Panc1 (cell line): ENCODE results near the gene OR2J2.

Experiments
- SIN3A ChIP-seq: IDR thresholded peaks from 2 replicates; pipeline ENCODE4 v1.6.1; 2012; ENCODE audit warnings: low read depth, mild to moderate bottlenecking, low read length, moderate library complexity, borderline replicate concordance; ENCODE audit not compliant: insufficient read depth
- TF ChIP-seq, protein P1 (sequence below): fragments of 450-650 bp; IDR thresholded peaks from 2 replicates; pipeline ENCODE4 v1.5.1; 2017; ENCODE audit warnings: mild to moderate bottlenecking
- TF ChIP-seq, protein P2 (sequence below), 2 experiments: IDR thresholded peaks; 2 replicates each; pipeline ENCODE4 v1.6.1; 2011 to 2012; ENCODE audit warnings: low read depth in 2 of 2, control low read depth in 1 of 2, low read length in 1 of 2, mild to moderate bottlenecking in 1 of 2, moderate library complexity in 1 of 2; ENCODE audit not compliant: insufficient read depth in 1 of 2

DNA sequence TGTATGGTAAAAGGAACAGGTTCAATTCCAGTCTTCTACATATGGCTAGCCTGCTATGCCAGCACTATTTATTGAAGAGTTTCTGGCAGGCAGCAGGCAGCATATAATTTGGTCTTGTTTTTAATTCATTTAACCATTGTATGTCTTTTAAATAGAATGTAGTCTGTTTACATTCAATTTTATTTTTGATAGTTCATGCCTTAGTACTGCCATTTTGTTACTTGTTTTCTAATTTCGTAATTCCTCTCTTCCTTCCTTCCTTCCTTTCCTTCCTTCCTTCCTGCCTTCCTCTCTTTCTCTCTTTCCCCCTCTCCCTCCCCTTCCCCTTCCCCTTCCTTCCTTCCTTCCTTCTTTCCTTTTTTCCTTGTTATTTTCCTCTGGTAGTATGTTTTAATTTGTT is 17.6 kb upstream of the OR2J2 start:
- TF ChIP-seq, protein P1, sequence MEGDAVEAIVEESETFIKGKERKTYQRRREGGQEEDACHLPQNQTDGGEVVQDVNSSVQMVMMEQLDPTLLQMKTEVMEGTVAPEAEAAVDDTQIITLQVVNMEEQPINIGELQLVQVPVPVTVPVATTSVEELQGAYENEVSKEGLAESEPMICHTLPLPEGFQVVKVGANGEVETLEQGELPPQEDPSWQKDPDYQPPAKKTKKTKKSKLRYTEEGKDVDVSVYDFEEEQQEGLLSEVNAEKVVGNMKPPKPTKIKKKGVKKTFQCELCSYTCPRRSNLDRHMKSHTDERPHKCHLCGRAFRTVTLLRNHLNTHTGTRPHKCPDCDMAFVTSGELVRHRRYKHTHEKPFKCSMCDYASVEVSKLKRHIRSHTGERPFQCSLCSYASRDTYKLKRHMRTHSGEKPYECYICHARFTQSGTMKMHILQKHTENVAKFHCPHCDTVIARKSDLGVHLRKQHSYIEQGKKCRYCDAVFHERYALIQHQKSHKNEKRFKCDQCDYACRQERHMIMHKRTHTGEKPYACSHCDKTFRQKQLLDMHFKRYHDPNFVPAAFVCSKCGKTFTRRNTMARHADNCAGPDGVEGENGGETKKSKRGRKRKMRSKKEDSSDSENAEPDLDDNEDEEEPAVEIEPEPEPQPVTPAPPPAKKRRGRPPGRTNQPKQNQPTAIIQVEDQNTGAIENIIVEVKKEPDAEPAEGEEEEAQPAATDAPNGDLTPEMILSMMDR, result no peak
- TF ChIP-seq, protein P2, sequence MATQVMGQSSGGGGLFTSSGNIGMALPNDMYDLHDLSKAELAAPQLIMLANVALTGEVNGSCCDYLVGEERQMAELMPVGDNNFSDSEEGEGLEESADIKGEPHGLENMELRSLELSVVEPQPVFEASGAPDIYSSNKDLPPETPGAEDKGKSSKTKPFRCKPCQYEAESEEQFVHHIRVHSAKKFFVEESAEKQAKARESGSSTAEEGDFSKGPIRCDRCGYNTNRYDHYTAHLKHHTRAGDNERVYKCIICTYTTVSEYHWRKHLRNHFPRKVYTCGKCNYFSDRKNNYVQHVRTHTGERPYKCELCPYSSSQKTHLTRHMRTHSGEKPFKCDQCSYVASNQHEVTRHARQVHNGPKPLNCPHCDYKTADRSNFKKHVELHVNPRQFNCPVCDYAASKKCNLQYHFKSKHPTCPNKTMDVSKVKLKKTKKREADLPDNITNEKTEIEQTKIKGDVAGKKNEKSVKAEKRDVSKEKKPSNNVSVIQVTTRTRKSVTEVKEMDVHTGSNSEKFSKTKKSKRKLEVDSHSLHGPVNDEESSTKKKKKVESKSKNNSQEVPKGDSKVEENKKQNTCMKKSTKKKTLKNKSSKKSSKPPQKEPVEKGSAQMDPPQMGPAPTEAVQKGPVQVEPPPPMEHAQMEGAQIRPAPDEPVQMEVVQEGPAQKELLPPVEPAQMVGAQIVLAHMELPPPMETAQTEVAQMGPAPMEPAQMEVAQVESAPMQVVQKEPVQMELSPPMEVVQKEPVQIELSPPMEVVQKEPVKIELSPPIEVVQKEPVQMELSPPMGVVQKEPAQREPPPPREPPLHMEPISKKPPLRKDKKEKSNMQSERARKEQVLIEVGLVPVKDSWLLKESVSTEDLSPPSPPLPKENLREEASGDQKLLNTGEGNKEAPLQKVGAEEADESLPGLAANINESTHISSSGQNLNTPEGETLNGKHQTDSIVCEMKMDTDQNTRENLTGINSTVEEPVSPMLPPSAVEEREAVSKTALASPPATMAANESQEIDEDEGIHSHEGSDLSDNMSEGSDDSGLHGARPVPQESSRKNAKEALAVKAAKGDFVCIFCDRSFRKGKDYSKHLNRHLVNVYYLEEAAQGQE (IDR thresholded peaks at IDR 0.05; ENCODE audit: insufficient read depth in 1 of 2, low read depth in 2 of 2, low read length in 1 of 2), result no peak
- TF ChIP-seq SIN3A, result no peak
